HepG2 (cell line): ENCODE measurements around the gene PCDHGA5. TPM values are rescaled to one million over a fixed set of nuclear protein-coding genes. Genes with fewer than 3 reads are reported as not detected.

Source experiments
- CENPX ChIP-seq: sonication (generic); formaldehyde crosslinking; IDR thresholded peaks from 2 replicates; pipeline ENCODE4 v1.9.0; 2021; ENCODE audit warnings: mild to moderate bottlenecking, missing genetic modification reagents, moderate library complexity
- DZIP1 ChIP-seq: sonication (generic); formaldehyde crosslinking; IDR thresholded peaks from 2 replicates; pipeline ENCODE4 v1.5.0; 2020; ENCODE audit warnings: mild to moderate bottlenecking, missing genetic modification reagents
- GTF3A ChIP-seq: sonication (generic); formaldehyde crosslinking; conservative IDR thresholded peaks from 2 replicates; pipeline ENCODE4 v1.4.0; 2020; ENCODE audit warnings: mild to moderate bottlenecking, missing genetic modification reagents
- MAFK ChIP-seq, 2 experiments: IDR thresholded peaks in 1 of 2; conservative IDR thresholded peaks in 1 of 2; 2 replicates each; pipeline ENCODE4 v1.6.1; 2011; ENCODE audit warnings: improper control_type of control experiment in 2 of 2, low read length in 2 of 2
- MXI1 ChIP-seq: IDR thresholded peaks from 3 replicates; pipeline ENCODE4 v1.6.1; 2012; ENCODE audit warnings: low read depth, low read length, inconsistent platforms, borderline replicate concordance
- NCOA1 ChIP-seq: sonication (generic); formaldehyde crosslinking; IDR thresholded peaks from 2 replicates; pipeline ENCODE4 v1.9.0; 2021; ENCODE audit warnings: missing genetic modification reagents
- NONO ChIP-seq, 2 experiments: fragments of 450-650 bp in 1 of 2; sonication (generic) in 1 of 2; formaldehyde crosslinking in 1 of 2; IDR thresholded peaks in 1 of 2; conservative IDR thresholded peaks in 1 of 2; 2 replicates each; pipeline versions ENCODE4 v1.6.1 to v1.8.0; 2017 to 2022; ENCODE audit warnings: mild to moderate bottlenecking in 1 of 2, missing genetic modification reagents in 1 of 2, moderate library complexity in 1 of 2
- PBX3 ChIP-seq: sonication (generic); formaldehyde crosslinking; IDR thresholded peaks from 2 replicates; pipeline ENCODE4 v1.8.1; 2023; ENCODE audit warnings: missing genetic modification reagents, inconsistent platforms, borderline replicate concordance
- PPARG ChIP-seq: conservative IDR thresholded peaks from 2 replicates; pipeline ENCODE4 v1.6.1; 2016; ENCODE audit warnings: missing biosample characterization, missing genetic modification reagents
- RFX1 ChIP-seq: fragments of 450-650 bp; IDR thresholded peaks from 2 replicates; pipeline ENCODE4 v1.6.1; 2017
- SPEN ChIP-seq: sonication (generic); formaldehyde crosslinking; IDR thresholded peaks from 2 replicates; pipeline ENCODE4 v1.5.1; 2020; ENCODE audit warnings: low read depth, mild to moderate bottlenecking, missing genetic modification reagents
- U2AF1 ChIP-seq: fragments of 200-400 bp; formaldehyde crosslinking; optimal IDR thresholded peaks from 2 replicates; pipeline ENCODE3; 2017; ENCODE audit warnings: mild to moderate bottlenecking, low read depth, low read length
- ZNF33B ChIP-seq: sonication (generic); formaldehyde crosslinking; IDR thresholded peaks from 2 replicates; pipeline ENCODE4 v1.5.1; 2020; ENCODE audit warnings: mild to moderate bottlenecking, missing genetic modification reagents
- ZNF550 ChIP-seq: sonication (generic); formaldehyde crosslinking; IDR thresholded peaks from 2 replicates; pipeline ENCODE4 v1.4.0; 2020; ENCODE audit warnings: mild to moderate bottlenecking, missing genetic modification reagents, borderline replicate concordance
- ZNF672 ChIP-seq: sonication (generic); formaldehyde crosslinking; IDR thresholded peaks from 2 replicates; pipeline ENCODE4 v1.8.1; 2022; ENCODE audit warnings: missing genetic modification reagents
- polyA plus RNA-seq, 8 experiments: library from polyadenylated mRNA; depleted of rRNA in 3 of 8; stranded (reverse) in 7 of 8; unstranded in 1 of 8; fragments of >200 nt; fragmentation: Illumina TruSeq in 4 of 8; extraction: Trizol in 4 of 8; gene quantifications; 2 replicates each; pipeline versions ENCODE4 v1.2.1 to v1.2.3, GENCODE V29; 2011 to 2016; ENCODE audit warnings: low read depth in 4 of 8, missing spikeins in 1 of 8, mixed read lengths in 1 of 8; ENCODE audit not compliant: insufficient read depth in 1 of 8
- total RNA-seq, 5 experiments: library from RNA; depleted of rRNA; stranded (reverse); fragments of >200 nt; fragmentation: Illumina TruSeq; extraction: Trizol; gene quantifications; 2 replicates each; pipeline ENCODE4 v1.2.3, GENCODE V29; 2016; ENCODE audit warnings: low read depth in 1 of 5
- TF ChIP-seq, protein P1 (sequence below): sonication (generic); formaldehyde crosslinking; IDR thresholded peaks from 2 replicates; pipeline ENCODE4 v1.4.0; 2020; ENCODE audit warnings: mild to moderate bottlenecking, missing genetic modification reagents
- TF ChIP-seq, protein P2 (sequence below): sonication (generic); formaldehyde crosslinking; IDR thresholded peaks from 2 replicates; pipeline ENCODE4 v1.4.0; 2020; ENCODE audit warnings: missing genetic modification reagents, mild to moderate bottlenecking, borderline replicate concordance
- TF ChIP-seq, protein P3 (sequence below): sonication (generic); formaldehyde crosslinking; IDR thresholded peaks from 2 replicates; pipeline ENCODE4 v1.5.0; 2020; ENCODE audit warnings: mild to moderate bottlenecking, missing genetic modification reagents

The PCDHGA5 gene
- total and polyA plus RNA-seq, 2 of the 13 experiments (the other 11 are each of a cell fraction or from before 2014, with no cell fraction given), result 0.27 to 0.32 TPM

DNA sequence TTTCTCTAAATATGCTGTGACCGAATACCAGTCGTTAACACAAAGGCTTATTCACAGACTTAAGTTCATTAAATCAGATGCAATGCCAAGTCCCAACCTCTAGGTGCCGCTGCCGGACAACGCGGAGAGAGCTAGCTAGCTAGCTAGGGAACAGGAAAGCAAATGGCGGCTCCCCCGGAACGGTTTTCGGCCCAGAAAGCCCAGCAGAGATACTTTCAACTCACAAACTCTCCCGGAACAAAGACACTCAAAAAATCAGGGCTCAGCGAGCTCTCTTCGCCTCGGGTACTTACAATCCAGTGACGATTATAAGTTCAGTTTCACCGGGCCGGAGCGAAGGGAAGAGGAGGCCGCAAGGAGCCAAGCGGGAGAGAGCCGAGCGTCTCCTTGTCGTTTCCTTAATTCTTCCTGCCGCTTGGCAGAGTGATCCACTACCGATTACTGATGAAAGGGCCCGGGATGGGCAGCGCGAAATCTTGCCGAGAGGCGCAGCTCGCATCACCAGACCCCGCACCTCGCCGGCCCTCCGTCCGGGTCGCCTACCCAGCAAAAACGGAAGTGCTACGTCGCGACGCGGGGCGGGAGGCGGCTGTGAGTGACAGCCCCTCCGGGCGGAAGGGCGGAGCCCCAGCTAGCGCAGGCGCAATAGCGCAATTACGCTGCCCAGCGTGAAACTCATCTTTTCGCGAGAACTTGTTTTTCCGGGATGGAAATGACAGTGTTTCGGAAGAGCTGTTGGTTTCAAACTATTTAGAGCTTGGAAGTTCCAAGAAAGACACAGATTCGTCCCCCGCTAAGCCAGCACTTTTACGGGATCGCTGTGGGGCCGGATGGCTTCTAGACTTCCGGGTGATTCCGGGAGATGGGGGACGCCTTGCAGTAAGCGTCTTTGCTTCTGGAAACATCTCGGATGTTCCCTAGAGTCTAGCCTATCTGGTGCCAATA is 43.5 kb upstream of the PCDHGA5 start, which contains the start of gene TAF7 (continued):
- TF ChIP-seq SPEN (CRISPR knock-in tag) (peak; percentile 91), ZNF672 (no peak), GTF3A (no peak), MAFK (conservative IDR thresholded peaks at IDR 0.05 in 1 of 2, IDR thresholded peaks at IDR 0.05 in 1 of 2; ENCODE audit: low read length in 2 of 2) (peak in 1 of 2 experiments; percentile 38; a peak in 2 of 4 replicates), PPARG (CRISPR knock-in tag) (no peak), U2AF1 (peak; percentile 69), PBX3 (peak; percentile 88; the same call in 1 of the 2 replicates), ZNF33B (CRISPR knock-in tag) (no peak), NONO (IDR thresholded peaks at IDR 0.05) (no peak), NONO (CRISPR knock-in tag; conservative IDR thresholded peaks at IDR 0.05) (peak; percentile 88), ZNF550 (CRISPR knock-in tag) (0 out of 2 replicates have a peak, but pooled peaks have one; percentile 15), MXI1 (peak; percentile 26; the same call in 1 of the 3 replicates), NCOA1 (peak; percentile 66; the same call in 1 of the 2 replicates), RFX1 (no peak), DZIP1 (CRISPR knock-in tag) (no peak), CENPX (CRISPR knock-in tag) (no peak)
- TF ChIP-seq, protein P1, sequence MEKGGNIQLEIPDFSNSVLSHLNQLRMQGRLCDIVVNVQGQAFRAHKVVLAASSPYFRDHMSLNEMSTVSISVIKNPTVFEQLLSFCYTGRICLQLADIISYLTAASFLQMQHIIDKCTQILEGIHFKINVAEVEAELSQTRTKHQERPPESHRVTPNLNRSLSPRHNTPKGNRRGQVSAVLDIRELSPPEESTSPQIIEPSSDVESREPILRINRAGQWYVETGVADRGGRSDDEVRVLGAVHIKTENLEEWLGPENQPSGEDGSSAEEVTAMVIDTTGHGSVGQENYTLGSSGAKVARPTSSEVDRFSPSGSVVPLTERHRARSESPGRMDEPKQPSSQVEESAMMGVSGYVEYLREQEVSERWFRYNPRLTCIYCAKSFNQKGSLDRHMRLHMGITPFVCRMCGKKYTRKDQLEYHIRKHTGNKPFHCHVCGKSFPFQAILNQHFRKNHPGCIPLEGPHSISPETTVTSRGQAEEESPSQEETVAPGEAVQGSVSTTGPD (CRISPR knock-in tag), result peak; percentile 50; the same call in 1 of the 2 replicates
- TF ChIP-seq, protein P2, sequence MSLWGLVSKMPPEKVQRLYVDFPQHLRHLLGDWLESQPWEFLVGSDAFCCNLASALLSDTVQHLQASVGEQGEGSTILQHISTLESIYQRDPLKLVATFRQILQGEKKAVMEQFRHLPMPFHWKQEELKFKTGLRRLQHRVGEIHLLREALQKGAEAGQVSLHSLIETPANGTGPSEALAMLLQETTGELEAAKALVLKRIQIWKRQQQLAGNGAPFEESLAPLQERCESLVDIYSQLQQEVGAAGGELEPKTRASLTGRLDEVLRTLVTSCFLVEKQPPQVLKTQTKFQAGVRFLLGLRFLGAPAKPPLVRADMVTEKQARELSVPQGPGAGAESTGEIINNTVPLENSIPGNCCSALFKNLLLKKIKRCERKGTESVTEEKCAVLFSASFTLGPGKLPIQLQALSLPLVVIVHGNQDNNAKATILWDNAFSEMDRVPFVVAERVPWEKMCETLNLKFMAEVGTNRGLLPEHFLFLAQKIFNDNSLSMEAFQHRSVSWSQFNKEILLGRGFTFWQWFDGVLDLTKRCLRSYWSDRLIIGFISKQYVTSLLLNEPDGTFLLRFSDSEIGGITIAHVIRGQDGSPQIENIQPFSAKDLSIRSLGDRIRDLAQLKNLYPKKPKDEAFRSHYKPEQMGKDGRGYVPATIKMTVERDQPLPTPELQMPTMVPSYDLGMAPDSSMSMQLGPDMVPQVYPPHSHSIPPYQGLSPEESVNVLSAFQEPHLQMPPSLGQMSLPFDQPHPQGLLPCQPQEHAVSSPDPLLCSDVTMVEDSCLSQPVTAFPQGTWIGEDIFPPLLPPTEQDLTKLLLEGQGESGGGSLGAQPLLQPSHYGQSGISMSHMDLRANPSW, result 0 out of 2 replicates have a peak, but pooled peaks have one; percentile 13
- TF ChIP-seq, protein P3, sequence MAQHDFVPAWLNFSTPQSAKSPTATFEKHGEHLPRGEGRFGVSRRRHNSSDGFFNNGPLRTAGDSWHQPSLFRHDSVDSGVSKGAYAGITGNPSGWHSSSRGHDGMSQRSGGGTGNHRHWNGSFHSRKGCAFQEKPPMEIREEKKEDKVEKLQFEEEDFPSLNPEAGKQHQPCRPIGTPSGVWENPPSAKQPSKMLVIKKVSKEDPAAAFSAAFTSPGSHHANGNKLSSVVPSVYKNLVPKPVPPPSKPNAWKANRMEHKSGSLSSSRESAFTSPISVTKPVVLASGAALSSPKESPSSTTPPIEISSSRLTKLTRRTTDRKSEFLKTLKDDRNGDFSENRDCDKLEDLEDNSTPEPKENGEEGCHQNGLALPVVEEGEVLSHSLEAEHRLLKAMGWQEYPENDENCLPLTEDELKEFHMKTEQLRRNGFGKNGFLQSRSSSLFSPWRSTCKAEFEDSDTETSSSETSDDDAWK, result no peak
